OCI-LY7 (cell line): ENCODE data around the gene CDCA7L.

Source experiments
- CTCF ChIP-seq: fragments of 200-600 bp; sonication (generic); conservative IDR thresholded peaks from 2 replicates; pipeline ENCODE4 v1.5.1; 2014; ENCODE audit warnings: mild to moderate bottlenecking, antibody characterized with exemption, low read length, moderate library complexity, mixed read lengths
- EZH2phosphoT487 ChIP-seq: fragments of 200-600 bp; sonication (generic); IDR thresholded peaks from 2 replicates; pipeline ENCODE4 v1.6.1; 2018; ENCODE audit warnings: low read depth, borderline replicate concordance, mild to moderate bottlenecking, mixed run types, antibody characterized with exemption, low read length, moderate library complexity, mixed read lengths

- TF ChIP-seq CTCF (no peak), EZH2phosphoT487 (no peak)
These were observed 58.3 kb downstream of the CDCA7L start for GRCh38 chr7:21887353-21887752.
